ENCODE measurements around the gene KRTAP4-7.
"Not testable (repeated sequence)": the region's sequence is repeated elsewhere in the genome, so short reads cannot be mapped to it uniquely, and the experiment has no call there.

The KRTAP4-7 gene

DNA sequence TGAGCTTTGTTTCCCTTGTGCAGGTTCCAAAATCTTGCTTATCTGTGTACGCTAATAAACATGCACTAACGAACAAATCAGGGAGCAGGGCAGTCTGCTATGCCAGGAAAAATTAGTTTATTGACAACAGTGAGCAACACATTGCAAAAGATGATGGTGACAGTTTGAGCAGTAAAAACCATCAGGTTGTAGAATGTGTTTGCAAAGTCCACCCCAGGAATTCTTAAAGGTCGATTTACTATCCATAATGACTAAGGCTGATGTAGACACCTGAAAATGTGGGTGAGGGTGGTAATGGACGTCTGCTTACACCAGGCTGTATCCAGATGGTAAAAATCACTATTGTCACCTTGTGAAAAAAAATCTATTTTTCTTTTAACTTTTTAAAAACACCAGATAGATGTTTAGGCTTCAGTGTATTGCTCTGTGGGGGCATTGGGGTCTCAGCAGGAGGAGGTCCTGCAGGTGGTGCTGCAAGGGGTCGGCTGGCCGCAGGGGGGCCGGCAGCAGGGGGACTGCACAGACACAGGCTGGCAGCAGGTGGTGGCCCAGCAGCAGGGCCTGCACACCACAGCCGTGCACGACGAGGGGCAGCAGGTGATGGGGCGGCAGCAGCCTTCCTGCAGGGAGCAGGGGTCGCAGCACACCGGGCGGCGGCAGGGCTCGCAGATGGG, 18.8 kb upstream of the KRTAP4-7 start:
- DNase-seq (ENCODE audit: low read depth) = not testable (repeated sequence)

DNA sequence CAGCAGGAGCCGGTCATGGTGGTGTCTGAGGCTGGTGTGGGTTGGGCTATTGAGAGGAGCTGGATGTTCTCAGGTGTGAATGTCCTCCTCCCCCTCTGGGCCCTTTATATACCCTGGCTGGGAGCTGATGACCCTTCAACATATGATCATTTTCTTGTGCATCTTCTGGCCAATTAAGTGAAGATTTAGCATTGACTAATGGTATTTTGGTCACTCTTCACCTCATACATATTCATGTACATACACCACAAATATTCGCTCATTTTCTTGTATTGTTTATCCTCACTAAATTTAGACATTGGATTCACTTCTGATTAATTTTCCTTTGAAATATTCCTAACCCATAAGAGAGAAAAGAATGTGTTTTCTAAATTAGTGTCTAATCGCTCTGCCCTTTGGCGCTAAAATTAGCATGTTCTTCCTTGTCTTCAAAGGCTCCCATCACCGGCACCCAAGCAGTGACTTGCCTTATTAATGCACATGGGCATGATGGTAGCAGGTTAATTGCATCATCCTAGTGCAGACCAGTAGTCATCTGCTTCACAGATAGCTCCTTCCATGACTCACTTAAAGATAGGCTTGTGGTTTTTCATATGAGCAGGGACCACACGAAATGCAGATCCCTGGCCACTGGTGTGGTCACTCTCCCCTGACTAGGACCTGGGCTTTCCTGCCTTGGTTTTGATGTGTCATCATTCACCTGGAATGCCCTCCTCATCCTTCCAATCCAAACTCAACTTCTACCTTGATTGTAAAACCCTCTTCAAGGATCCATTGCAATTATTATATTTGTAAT, 17.9 kb upstream of the KRTAP4-7 start, which contains the start of gene KRTAP2-4:
KRTAP2-4 (minus strand) TSS at position 51 of the 796 bp plus-strand sequence; CDS start at position 17, 34 bp downstream.
- DNase-seq (ENCODE audit: low read depth) = no peak

- no peak for DNase-seq (ENCODE audit: low read depth)
Measured at GRCh38 chr17:41067281-41067680, 16.7 kb upstream of the KRTAP4-7 start.

DNA sequence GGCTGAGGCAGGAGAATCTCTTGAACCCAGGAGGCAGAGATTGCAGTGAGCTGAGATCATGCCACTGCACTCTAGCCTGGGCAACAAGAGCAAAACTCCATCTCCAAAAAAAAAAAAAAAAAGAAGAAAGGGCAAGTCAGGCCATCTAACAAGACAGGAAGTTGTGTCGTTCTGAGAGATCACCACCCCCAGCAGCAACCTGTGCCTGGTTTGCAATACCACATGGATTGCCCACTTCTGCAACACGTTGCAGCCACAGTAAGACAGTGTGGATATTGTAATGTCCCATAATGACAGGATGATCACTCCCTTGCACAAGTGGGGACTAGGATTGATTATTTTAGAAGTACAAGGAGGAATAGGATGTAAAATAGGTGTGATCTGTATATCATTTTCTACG, 14.9 kb upstream of the KRTAP4-7 start:
- DNase-seq (ENCODE audit: low read depth) = no peak

- no peak for DNase-seq (ENCODE audit: low read depth)
Measured at GRCh38 chr17:41071606-41072360, 12.2 kb upstream of the KRTAP4-7 start.

- DNase-seq (ENCODE audit: low read depth) = no peak
Measured at GRCh38 chr17:41073676-41074075, 10.3 kb upstream of the KRTAP4-7 start.

DNA sequence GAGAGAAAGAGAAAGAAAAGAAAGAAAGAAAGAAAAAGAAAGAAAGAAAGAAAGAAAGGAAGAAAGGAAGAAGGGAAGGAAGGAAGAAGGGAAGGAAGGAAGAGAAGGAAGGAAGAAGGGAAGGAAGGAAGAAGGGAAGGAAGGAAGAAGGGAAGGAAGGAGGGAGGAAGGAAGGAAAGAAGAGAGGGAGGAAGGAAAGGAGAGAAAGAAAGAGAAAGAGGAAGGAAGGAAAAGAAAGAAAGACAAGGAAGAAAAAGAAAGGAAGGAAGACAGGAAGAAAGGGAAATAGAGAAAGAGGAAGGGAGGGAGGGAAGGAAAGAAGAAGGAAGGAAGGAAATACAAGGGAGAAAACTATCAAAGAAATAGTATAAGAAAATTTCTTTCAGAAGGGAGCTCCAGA, 7.2 kb upstream of the KRTAP4-7 start:
- DNase-seq (ENCODE audit: low read depth) = no peak

DNA sequence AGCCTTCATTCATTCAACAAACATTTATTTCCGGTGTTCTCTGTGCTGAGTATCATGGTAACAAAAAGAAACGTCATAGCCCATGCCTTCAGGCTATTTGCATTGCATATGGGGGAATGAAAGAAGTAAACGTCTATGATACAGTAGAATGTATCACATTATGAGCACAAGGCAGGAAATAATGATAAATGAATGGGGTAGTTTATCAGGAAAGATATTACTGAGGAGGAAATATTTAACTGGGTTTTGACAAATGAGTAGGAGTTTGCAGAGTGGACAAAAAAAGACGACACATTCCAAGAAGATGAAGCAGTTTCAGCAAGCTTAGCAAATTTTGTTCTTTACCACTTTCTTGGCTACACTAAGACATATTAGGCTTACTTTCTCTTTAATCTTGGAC, 1.3 kb upstream of the KRTAP4-7 start:
- no peak for DNase-seq (ENCODE audit: low read depth)

GRCh38 chr17:41083427-41083826, 523 bp upstream of the KRTAP4-7 start:
- DNase-seq (ENCODE audit: low read depth) = not testable (repeated sequence)

DNA sequence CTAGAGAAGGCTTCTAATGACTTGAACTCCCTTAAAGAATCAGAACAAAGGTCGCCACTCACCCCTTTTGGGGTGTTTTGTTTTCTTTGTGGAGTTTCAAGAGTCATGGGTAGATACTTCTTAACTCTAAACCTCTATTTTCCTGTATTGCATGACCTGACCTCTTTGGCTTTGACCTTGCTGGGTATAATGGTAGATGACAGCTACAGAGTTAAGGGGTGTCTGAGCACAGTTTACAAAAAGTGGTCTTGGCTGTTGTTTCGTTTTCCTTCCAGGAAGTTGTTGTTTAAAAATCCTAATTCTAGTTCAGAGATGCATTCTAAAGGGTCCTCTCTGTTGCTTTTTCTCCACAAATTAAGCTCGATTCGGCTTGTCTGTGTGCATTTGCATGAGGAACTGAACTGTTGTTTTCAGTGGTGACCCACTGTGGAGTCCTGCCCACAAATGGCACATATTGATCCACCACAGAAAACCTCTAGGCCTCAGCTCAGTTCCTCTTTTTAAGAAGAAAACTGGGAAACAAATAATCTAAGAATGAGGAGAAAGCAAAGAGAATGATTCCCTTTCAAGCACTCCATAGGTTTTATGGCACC, 4.9 kb downstream of the KRTAP4-7 start:
- DNase-seq (ENCODE audit: low read depth) = not testable (repeated sequence)

DNA sequence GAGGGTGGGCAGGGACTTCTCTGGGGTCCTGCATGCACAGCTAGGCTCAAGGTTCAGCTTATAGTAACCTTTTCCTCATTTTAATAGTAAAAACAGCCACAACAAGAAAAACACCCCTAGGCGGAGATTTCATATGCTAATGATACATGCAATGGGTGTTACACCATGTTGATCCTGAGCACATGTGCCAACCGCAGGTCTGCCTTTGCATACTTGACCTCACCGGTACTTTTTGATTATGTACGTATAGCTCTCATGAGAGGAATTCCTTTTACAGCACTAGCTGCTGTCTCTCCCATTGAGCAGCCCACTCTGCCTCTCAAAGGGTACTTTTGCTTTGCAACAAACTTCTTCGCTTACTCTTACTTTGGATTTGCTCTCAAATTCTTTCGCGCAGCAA, 12.1 kb downstream of the KRTAP4-7 start:
- no peak for DNase-seq (ENCODE audit: low read depth)

- DNase-seq (ENCODE audit: low read depth) = no peak
Measured at GRCh38 chr17:41098042-41098441, 14.1 kb downstream of the KRTAP4-7 start, which contains the start of gene KRTAP4-8. KRTAP4-8 (minus strand) TSS chr17:41098142; CDS start chr17:41098084, 58 bp downstream.

DNA sequence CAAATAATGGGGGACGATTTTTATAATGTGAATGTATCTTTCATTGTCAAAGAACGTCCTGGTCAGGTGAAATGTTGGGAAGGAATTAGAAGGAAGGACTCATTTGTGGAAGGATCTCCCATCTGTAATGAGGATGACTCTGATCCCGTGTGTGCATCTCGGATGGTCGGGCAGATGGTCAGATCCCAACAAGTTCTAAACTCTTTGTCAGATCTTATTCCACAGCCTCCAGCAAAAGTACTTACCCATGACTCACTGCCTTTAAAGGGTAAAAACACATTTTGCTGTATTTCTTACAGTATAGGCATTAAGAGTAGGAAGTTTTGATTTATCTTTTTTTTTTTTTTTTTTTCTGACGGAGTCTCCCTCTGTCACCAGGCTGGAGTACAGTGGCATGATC, 14.5 kb downstream of the KRTAP4-7 start:
- DNase-seq (ENCODE audit: low read depth) = no peak

DNA sequence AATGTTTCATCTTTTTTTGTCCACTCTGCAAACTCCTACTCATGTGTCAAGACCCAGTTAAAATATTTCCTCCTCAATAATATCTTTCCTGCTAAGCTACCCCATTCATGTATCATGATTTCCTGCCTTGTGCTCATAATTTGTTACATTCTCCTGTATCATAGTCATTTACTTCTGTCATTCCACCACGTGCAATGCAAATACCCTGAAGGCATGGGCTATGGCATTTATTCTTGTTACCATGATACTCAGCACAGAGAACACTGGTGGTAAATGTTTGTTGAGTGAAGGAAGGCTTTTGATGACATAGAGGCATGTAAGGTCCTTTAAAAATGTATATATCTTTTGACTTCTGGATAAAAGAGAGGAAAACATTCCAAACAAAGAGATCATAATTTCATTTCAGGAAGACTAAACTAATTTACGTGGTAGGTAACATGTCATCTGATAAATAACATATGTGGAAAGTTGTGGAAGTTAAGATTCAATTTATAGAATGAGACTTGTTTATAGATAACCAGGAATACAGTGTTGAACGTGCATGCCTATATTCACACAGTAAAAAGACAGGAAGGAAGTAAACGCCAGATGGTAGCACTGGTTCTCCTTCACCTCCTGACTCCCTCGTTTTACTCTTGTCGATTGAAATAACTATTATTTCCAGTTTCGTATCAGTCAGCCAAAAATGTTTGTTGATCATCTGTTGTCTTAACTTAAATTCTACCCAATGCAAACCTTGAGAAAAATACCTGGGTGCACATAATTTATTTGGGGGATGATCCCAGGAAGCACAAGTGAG, 15.9 kb downstream of the KRTAP4-7 start:
- DNase-seq (ENCODE audit: low read depth) = not testable (repeated sequence)

- DNase-seq (ENCODE audit: low read depth) = no peak
Measured at GRCh38 chr17:41101586-41102259, 17.8 kb downstream of the KRTAP4-7 start, which contains the start of gene KRTAP4-16. KRTAP4-16 (minus strand) TSS chr17:41102209; CDS start chr17:41102209, 0 bp downstream.

- no peak for DNase-seq (ENCODE audit: low read depth)
Measured at GRCh38 chr17:41103896-41104295, 19.9 kb downstream of the KRTAP4-7 start.

DNA sequence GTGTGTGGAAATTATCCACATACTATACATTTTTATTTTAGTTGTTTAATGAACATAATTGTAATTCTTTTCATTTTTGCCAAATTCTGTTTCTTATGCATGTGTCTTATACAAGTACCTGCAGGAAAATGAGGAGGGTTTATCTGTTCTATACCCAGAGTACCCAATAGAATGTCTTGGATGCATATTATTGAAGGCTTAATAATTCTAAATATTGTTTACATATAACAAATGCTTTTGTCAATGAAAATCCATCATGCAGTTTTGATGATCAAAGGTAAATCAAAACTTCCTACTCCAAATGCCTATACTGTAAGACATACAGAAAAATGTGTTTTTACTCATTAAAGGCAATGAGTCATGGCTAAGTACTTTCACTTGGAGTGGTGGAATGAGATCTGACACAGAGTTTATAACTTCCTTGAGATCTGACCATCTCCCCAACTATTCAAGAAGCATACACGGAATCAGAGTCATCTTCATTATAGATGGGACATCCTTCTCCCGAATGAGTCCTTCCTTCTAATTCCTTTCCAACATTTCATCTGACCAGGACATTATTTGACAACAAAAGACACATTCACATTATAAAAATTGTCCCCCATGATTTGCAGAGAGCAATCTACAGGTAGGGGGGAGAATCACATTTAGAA, 20.6 kb downstream of the KRTAP4-7 start:
- DNase-seq (ENCODE audit: low read depth) = not testable (repeated sequence)

- not testable (repeated sequence) for DNase-seq (ENCODE audit: low read depth)
Measured at GRCh38 chr17:41105347-41105746, 21.4 kb downstream of the KRTAP4-7 start, which contains the start of gene KRTAP4-9. KRTAP4-9 (plus strand) TSS chr17:41105389; CDS start chr17:41105389, 0 bp downstream.

- no peak for DNase-seq (ENCODE audit: low read depth)
Measured at GRCh38 chr17:41107941-41108450, 24.0 kb downstream of the KRTAP4-7 start.
